ENCODE results near the gene KIF2A. TPM values are rescaled to one million over a fixed set of nuclear protein-coding genes. Genes with fewer than 3 reads are reported as not detected.

KIF2A gene
- total and polyA plus RNA-seq, 4 donors = 3.5 to 64.3 (median 20.3) TPM

DNA sequence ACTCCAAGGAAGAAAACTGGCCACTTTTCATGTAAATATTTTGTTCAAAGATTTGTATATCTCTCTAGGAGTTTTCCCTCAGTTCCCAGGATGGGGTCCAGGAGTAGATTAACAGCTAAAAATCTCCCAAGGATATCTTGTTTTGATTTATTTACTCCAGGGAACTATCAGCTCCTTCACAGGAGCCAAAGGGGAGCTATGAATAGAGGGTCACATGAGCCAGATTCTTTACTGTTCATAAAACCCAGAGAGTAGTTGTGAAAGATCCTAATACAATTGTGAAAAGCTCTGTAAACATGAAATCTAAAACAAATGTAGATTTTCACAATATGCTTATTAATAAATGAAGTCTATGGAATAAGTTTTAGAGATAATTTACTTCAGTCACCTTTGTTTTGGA, 80.8 kb downstream of the KIF2A start:
- Histone ChIP-seq H3K9ac (ENCODE audit: insufficient read depth in 1 of 2, low read length in 2 of 2) (no peak overlapping the region), H3K4me3 (no peak overlapping the region), H3K36me3 (ENCODE audit: control insufficient read depth in 4 of 4, insufficient read depth in 4 of 4, low read length in 4 of 4) (peaks cover 10 to 27% (median 25%) of the 10 kb centered on the region in 4 donors), H3K4me1 (ENCODE audit: control insufficient read depth in 5 of 5, insufficient read depth in 5 of 5, low read length in 5 of 5) (peaks cover 0 to 8% (median 0%) of the 10 kb centered on the region in 5 donors), H3K27me3 (ENCODE audit: control insufficient read depth in 3 of 3, insufficient read depth in 3 of 3, low read length in 2 of 3) (no peaks in the 10 kb centered on the region), H3K9me3 (ENCODE audit: control insufficient read depth in 4 of 4, insufficient read depth in 3 of 4, low read length in 3 of 4) (no peaks in the 10 kb centered on the region), H3K27ac (ENCODE audit: low read depth in 1 of 2, low read length in 1 of 2) (no peak overlapping the region)
- TF ChIP-seq, protein P1, sequence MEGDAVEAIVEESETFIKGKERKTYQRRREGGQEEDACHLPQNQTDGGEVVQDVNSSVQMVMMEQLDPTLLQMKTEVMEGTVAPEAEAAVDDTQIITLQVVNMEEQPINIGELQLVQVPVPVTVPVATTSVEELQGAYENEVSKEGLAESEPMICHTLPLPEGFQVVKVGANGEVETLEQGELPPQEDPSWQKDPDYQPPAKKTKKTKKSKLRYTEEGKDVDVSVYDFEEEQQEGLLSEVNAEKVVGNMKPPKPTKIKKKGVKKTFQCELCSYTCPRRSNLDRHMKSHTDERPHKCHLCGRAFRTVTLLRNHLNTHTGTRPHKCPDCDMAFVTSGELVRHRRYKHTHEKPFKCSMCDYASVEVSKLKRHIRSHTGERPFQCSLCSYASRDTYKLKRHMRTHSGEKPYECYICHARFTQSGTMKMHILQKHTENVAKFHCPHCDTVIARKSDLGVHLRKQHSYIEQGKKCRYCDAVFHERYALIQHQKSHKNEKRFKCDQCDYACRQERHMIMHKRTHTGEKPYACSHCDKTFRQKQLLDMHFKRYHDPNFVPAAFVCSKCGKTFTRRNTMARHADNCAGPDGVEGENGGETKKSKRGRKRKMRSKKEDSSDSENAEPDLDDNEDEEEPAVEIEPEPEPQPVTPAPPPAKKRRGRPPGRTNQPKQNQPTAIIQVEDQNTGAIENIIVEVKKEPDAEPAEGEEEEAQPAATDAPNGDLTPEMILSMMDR (IDR thresholded peaks at IDR 0.05; ENCODE audit: control extremely low read depth, extremely low read depth) = no peak
- DNase-seq (no peak), ATAC-seq (ENCODE audit: insufficient read depth, low FRiP score) (no peak)

DNA sequence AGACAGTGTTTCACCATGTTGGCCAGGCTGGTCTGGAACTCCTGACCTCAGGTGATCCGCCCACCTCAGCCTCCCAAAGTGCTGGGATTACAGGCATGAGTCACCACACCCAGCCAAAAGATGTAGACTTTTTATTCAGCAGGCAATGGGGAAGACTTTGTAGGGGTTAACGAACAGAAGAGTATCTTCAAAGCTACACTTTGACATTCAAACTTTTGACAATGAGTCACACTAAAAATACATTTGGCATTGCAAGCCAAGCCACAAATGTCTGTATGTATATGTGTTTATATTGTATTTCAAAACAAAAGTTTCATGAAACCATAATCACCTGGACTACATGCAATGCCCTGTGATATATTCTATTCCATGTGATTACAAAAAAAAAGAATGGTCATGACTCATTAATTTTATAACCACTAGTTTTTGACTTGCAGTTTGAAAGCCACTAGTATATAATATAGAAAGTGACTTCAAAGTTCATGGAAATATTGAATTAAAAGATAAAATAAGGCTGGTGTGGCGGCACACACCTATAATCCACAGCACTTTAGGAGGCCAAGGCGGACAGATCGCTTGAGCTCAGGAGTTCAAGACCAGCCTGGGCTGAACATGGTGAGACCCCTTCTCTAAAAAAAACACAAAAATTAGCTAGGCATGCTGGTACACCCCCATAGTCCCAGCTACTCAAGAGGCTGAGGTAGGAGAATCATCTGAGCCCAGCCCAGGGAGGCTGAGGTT, 89.4 kb downstream of the KIF2A start:
- WGBS, 2 donors = 82 to 84% methylated on average over 5 of the region's 5 CpGs
- ATAC-seq (ENCODE audit: insufficient read depth, low FRiP score) = no peak
- peaks cover 17 to 46% (median 33%) of the 10 kb centered on the region in 4 donors for H3K36me3 ChIP-seq (ENCODE audit: control insufficient read depth in 4 of 4, insufficient read depth in 4 of 4, low read length in 4 of 4)

DNA sequence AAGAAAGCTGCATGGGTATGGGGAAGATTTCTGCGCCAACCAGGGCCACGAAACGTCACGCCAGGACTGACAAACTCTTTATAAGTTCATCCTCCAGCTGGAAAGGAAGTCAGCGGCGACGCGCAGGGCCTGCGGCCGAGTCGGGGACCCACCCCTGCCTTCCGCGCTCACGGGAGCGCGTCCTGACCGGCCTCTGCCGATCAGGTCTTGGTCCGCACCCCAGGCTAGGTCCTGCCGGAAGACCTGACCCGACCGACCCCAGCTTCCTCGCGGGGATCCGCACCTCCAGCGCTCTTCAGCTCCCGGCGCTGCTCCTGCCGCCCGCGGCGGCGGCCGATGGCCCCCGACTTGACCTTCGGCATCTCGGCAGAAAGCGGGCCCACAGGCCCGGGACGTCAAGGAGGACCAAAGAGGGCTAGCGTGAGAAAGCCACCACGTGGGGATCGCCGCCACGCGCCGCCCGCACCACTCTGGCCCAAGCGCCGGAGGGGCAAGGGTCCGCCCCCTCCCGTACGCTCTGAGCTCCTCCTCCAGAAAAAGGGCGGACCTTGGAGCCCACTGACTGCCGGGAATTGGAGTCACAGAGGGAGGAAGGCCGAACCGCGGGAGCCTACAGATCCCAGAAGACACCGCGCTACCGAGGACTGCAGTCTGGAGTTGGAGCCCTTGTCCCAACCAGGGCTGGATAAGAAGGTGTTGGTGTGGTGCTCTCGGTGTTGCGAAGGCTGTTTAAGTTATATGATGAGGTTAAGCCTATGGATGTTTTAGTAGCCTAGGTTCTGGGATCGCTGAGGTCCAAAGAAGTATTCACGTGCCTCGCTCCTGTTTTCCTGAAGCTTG, 97.6 kb downstream of the KIF2A start, which contains the start of gene DIMT1:
Gene DIMT1, minus strand, starts transcription at position 495 of the 840 bp plus-strand sequence. Its CDS starts 133 bp downstream, at position 362.
- 0 to 1% methylated on average over 52 to 66 of the region's 66 CpGs for WGBS, 2 donors
- ATAC-seq (ENCODE audit: insufficient read depth, low FRiP score) (peak; percentile 100), DNase-seq (peak; percentile 97 to 99 (median 99))
- H3K4me3 ChIP-seq = peak within 1 kb of the TSS; percentile 82
- no peaks in the 10 kb centered on the region for H3K27me3 ChIP-seq (ENCODE audit: control insufficient read depth in 3 of 3, insufficient read depth in 3 of 3, low read length in 2 of 3)
- H3K36me3 ChIP-seq (ENCODE audit: control insufficient read depth in 4 of 4, insufficient read depth in 4 of 4, low read length in 4 of 4) = peaks cover 3 to 10% (median 6%) of the 10 kb centered on the region in 4 donors
- H3K4me1 ChIP-seq (ENCODE audit: control insufficient read depth in 5 of 5, insufficient read depth in 5 of 5, low read length in 5 of 5) = peaks cover 0 to 10% (median 5%) of the 10 kb centered on the region in 5 donors
- H3K9ac ChIP-seq (ENCODE audit: insufficient read depth in 1 of 2, low read length in 2 of 2) = peak within 1 kb of the TSS; percentile 88 to 92
- H3K27ac ChIP-seq (ENCODE audit: low read depth in 1 of 2, low read length in 1 of 2) = peak within 1 kb of the TSS; percentile 95 to 99
- H3K9me3 ChIP-seq (ENCODE audit: control insufficient read depth in 4 of 4, insufficient read depth in 3 of 4, low read length in 3 of 4) = no peaks in the 10 kb centered on the region
- TF ChIP-seq, protein P1 (IDR thresholded peaks at IDR 0.05; ENCODE audit: control extremely low read depth, extremely low read depth) = no peak

More for the DNA sequence above, 89.4 kb downstream of the KIF2A start:
- Histone ChIP-seq H3K9ac (ENCODE audit: insufficient read depth in 1 of 2, low read length in 2 of 2) (no peak overlapping the region), H3K27me3 (ENCODE audit: control insufficient read depth in 3 of 3, insufficient read depth in 3 of 3, low read length in 2 of 3) (no peaks in the 10 kb centered on the region), H3K4me3 (no peak overlapping the region), H3K27ac (ENCODE audit: low read depth in 1 of 2, low read length in 1 of 2) (no peak overlapping the region), H3K4me1 (ENCODE audit: control insufficient read depth in 5 of 5, insufficient read depth in 5 of 5, low read length in 5 of 5) (no peaks in the 10 kb centered on the region), H3K9me3 (ENCODE audit: control insufficient read depth in 4 of 4, insufficient read depth in 3 of 4, low read length in 3 of 4) (no peaks in the 10 kb centered on the region)
- TF ChIP-seq, protein P1 (IDR thresholded peaks at IDR 0.05; ENCODE audit: control extremely low read depth, extremely low read depth) = no peak
- no peak for DNase-seq
